ENCODE results near the gene TMEM30A. TPM values are rescaled to one million over a fixed set of nuclear protein-coding genes. Genes with fewer than 3 reads are reported as not detected.

TMEM30A gene
- total RNA-seq, 1 experiment from 2014 or later = 142 TPM

DNA sequence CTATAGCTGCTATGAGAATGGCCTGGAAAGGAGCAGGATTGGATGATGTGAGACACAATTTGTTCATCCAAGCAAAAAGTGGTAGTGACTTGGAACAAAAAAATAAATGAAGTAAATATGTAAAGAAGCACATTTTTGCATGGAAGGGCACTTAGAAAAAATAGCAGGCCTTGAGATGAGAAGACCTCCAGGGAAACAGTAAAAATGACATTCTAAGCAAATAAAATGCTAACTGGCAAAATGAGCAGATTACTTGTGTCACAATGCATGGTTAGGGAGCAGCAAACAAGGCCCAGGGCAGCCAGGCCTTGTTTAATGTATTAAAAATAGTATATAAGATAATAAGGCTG lies 21.2 kb downstream of the TMEM30A start:
- no peak for DNase-seq (ENCODE audit: low read depth)

GRCh38 chr6:75262716-75263400 lies 21.7 kb downstream of the TMEM30A start:
- DNase-seq (ENCODE audit: low read depth) = no peak

- no peak for DNase-seq (ENCODE audit: low read depth)
Observed at GRCh38 chr6:75261299-75261698, 23.3 kb downstream of the TMEM30A start.

DNA sequence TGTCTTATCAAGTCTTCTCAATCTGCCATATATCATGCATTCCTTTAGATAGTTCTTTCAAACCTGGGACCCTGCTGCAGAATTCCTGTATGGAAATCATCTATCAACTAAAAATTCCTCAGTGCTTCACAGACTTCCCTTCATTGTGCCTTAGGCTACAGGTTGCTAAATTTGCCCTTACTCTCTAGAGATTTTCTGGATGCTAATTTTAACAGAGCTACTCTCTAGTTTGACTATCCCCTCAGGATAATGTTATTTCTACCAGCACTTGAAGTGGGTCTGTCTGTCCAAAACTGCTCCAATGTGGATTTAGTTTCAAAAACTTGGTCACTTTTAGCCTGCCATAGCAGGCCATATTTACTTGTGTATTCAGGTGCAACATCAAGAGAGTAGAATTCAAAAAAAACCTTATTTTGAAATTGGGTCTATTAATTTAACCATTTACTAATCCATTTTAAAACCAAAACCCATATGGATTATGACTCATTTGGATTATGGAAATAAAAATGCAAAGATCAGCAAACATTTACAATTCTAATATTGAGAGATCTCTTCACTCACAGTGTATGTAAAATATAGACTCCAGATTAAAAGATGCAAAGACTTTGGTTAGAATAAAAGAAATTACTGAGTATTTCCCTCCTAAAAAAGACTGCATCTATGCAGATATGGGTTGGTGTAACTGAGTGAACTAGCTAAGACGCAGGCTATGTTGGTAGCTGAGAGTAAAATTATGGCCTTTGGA lies 27.1 kb downstream of the TMEM30A start:
- no peak for DNase-seq (ENCODE audit: low read depth)

- no peak for DNase-seq (ENCODE audit: low read depth)
Observed at GRCh38 chr6:75250552-75250951, 34.0 kb downstream of the TMEM30A start.

DNA sequence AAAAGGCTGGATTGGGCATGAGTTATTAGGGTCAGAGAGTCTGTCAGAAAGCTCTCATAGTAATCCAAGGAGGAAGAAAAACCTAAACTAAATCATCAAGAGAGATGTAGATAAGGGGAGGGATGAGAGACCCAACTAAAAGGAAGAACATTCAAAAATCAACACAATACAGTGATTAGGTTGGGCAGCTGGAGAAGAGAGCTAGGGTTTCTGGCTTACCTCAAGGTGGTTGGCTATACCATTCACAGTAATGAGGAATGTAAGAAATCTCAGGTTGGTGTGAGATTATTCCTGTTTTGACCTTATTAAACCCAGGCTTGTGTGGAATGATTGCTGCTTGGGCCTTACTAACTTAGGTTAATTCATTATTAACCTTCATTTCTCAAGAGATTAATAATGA lies 34.8 kb downstream of the TMEM30A start:
- DNase-seq (ENCODE audit: low read depth) = no peak

DNA sequence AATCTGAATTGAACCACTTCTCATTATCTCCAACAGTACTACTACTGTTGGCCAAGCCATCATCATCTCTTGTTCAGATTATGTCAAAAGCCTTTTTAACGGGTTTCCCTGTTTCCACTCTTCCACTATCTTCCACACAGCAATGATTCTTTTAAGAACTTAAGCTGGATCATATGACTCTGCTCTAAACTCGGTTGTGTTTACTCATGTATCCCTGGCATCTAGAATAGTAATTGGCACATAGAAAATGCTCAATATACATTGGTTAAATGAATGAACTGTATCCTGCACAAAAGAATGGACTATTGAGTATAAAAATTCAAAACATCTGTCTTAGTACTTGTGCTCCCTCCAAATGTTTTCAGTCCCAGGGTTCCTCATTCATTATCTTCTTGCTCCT lies 38.2 kb downstream of the TMEM30A start:
- DNase-seq (ENCODE audit: low read depth) = no peak

DNA sequence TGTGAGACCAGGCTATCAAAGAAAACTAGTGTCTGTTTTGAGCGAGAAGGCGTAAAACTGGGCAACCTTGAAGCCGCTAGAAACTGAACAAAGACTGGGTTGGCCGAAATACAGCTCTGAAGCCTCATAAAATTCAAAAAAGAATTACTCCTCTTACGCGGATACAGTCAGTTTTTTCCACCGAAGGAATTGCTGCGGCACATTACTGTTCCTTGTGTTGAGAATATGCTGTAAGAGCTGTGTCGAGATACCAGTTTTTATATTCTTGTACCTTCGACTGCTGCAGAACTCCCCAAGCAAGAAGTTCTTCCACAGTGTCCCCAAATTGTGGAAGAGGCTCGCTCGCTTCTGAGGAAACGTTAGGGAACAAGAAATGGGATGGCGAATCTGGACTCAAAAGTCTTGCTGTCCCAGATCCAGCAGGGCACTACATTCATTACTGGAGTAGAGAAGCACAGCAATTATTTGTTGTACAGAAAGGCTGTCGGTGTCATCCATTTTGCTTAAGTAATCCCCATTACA lies 40.5 kb downstream of the TMEM30A start:
- peak; percentile 16 for DNase-seq (ENCODE audit: low read depth)

DNA sequence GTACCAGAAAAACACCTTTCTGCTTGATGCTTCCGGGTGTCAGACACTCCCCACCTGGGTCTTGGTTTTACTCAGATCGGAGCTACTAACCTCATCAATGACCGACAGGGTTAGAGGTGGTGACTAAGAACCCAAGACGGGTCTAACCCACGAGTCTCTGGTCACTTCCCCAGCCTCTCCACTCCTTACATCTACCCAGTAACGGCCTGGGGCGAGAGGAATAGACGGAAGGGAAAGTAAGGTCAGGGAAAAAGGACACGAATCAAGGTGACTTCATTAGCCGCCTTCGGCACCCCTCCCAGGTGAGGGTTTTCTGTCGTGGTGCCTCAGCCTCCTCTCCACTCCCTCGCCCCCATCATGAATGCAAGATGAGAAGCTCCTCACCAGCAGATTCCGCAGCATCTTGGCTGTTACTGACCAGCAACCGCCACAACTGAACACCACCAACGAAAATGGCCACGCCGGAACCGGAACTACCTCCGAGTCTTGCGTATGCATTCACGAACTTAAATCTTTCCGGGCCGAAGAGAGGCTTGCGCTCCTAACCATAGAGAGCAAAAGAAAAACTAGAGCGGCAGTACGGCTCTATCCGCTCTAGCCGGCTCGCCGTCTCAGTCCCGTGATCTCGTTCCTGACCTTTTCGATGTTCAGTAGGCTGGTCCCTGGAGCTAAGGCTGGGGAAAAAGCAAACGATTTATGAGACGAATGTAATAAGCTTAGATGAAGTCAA lies 41.1 kb downstream of the TMEM30A start, which contains the start of gene COX7A2:
TSS of gene COX7A2 (minus strand) at position 469 of the 730 bp plus-strand sequence. CDS start at position 402, 67 bp downstream.
- peak; percentile 99 for DNase-seq (ENCODE audit: low read depth)

GRCh38 chr6:75236630-75237029 lies 48.0 kb downstream of the TMEM30A start:
- no peak for DNase-seq (ENCODE audit: low read depth)

- DNase-seq (ENCODE audit: low read depth) = no peak
Observed at GRCh38 chr6:75235271-75235670, 49.3 kb downstream of the TMEM30A start.

- DNase-seq (ENCODE audit: low read depth) = no peak
Observed at GRCh38 chr6:75234126-75234865, 50.3 kb downstream of the TMEM30A start.

DNA sequence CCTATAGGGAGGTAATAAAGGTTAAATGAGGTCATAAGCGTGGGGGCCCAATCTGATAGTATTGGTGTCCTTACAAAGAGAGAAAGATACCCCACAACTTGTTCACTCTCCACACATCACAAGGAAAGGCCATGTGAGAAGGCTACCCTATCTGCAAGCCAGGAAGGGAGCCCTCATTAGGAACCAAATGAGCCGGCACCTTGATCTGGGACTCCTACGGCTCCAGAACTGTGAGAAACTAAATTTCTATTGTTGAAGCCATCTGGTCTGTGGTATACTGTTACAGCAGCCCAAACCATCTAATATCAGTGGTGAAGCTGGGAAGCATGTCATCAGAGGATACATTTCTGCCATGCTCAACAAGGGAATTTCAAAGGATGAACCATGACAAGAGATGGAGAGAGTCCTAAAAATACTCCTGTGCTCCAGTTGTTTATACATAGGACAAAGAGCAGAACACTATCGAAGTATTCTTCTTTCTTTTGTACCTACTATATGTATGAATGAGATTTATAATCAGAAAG lies 51.4 kb downstream of the TMEM30A start:
- DNase-seq (ENCODE audit: low read depth) = no peak

- DNase-seq (ENCODE audit: low read depth) = peak; percentile 48
Observed at GRCh38 chr6:75230484-75231325, 53.9 kb downstream of the TMEM30A start.

GRCh38 chr6:75224303-75224926 lies 60.2 kb downstream of the TMEM30A start:
- DNase-seq (ENCODE audit: low read depth) = no peak

DNA sequence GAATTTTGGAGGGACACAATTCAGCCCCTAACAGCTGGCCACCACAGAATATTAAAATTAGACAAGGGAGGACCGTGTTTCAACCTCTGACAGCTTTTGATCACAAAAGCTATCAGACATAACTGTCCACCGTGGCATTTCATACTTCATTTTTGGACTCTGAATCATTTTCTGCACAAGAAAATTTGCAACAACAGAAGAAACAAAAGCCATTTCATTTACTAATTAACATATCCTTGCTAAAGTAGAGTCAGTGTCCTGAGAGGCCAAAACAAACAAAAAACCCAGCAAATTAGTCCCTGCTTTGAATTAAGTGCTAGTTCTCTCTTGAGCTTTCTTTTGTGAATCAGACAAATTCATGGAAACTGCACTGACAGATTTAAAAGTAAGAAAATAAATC lies 61.2 kb downstream of the TMEM30A start:
- DNase-seq (ENCODE audit: low read depth) = no peak

DNA sequence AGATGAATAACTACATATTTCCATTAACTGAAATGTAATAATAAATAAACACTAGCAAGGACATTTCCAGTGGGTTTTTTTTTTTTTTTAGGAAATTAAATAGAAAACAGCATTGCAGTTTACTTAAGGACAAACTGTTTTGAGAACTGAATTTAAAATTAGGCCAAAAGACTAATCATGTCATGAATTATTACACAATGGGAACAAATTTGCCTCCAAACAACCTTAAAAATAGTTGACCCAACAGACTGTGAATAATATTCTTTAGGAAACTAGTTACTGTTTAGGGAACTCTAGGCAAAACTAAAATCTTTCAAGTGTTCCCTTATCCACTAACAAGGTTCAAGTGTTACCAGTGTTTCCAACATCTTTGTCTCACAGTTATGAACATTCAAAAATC lies 62.3 kb downstream of the TMEM30A start:
- DNase-seq (ENCODE audit: low read depth) = no peak

GRCh38 chr6:75221116-75221515 lies 63.5 kb downstream of the TMEM30A start:
- DNase-seq (ENCODE audit: low read depth) = no peak

GRCh38 chr6:75220357-75220756 lies 64.2 kb downstream of the TMEM30A start:
- no peak for DNase-seq (ENCODE audit: low read depth)

DNA sequence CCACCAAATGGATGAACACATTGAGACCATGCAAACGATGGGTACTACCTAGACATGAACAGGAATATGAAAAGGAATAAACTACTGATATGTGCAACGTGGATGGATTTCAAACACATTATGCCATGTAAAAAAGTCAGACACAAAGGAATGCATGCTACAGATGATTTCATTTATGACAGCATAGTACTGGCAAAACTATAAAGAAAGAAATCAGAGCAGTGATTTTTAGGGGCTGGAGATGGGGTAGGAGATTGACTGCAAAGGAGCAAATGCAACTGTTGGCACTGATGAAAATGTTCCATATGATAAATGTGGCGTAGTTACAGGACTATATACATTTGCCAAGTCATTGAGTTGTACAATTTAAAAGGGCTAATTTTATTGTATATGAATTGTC lies 65.3 kb downstream of the TMEM30A start:
- no peak for DNase-seq (ENCODE audit: low read depth)
